G401 (cell line): ENCODE data around the gene UBE2D4. TPM values are rescaled to one million over a fixed set of nuclear protein-coding genes. Genes with fewer than 3 reads are reported as not detected.
"Not testable (repeated sequence)": the region's sequence is repeated elsewhere in the genome, so short reads cannot be mapped to it uniquely, and the experiment has no call there.

Experiments
- DNase-seq: peaks from one replicate; pipeline ENCODE4 v3.0.0-alpha.2; 2015; ENCODE audit warnings: low spot score
- in situ Hi-C: cut with HindIII; loops from 2 replicates; pipeline ENCODE4 v1.10.0; 2016; ENCODE audit warnings: low sequenced_read_pairs, mixed read lengths
- total RNA-seq: library from RNA; depleted of rRNA; stranded (reverse); fragments of >200 nt; shearing (Covaris generic); gene quantifications from 2 replicates; pipeline ENCODE4 v1.2.3, GENCODE V29; 2014

The UBE2D4 gene
- total RNA-seq, 1 experiment from 2014 or later = 14.7 TPM

DNA sequence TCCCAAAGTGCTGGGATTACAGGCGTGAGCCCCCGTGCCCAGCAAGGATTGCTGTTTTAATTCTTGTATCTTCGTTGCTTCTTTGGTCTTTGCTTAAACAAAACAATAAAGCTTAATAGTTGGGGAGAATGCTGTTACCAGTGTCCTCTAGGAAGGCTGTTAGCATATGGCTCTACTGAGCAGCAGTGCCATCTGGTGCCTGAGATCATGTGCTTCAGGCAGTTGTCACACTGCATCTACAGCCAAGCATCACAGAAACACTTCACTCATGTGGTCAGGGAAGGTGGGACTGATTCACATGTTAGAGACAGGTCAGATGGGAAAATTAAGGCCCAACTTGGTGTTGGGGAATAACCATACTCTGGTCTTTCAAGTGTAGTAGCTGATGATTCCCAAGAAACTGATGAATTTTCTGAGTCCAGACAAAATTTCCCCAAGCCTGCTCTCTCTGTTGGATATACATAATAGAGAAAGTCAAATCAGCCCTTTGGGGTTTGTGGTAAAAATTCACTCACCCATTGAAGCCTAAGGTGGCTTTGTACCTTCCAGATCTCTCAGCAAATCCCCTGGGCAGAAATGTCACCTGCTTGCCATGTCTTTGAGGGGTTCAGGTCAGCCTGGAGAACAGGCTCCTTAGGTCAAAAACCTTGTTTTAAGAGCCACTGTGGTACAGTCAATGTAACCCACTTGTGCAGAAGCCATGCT lies 28.4 kb downstream of the UBE2D4 start:
- in situ Hi-C loops = no loop called here
- peak; percentile 95 for DNase-seq

GRCh38 chr7:43956027-43956426 lies 29.8 kb downstream of the UBE2D4 start:
- DNase-seq = no peak
- in situ Hi-C loops = no loop called here

DNA sequence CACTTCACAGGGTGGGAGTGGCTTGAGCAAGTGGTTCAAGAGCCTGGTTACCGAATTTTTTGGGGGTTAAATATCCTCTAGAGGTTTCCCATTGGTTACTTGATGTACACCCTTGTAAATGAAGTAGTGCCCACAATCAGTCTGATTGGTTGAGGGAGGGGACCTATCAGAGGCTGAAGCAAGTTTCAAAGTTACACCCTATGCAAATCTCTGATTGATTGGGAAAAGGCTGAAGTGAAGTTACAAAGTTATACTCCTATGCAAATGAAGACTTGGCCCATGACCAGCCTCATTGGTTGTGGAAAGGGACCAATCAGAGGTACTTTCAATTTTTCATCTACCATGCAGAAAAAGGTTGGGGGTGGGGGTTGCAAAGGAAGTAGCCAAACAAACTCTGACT lies 34.7 kb downstream of the UBE2D4 start:
- no peak for DNase-seq
- in situ Hi-C loops = no loop called here

GRCh38 chr7:43966392-43966791 lies 40.2 kb downstream of the UBE2D4 start:
- DNase-seq, in situ Hi-C loops: not testable (repeated sequence)

DNA sequence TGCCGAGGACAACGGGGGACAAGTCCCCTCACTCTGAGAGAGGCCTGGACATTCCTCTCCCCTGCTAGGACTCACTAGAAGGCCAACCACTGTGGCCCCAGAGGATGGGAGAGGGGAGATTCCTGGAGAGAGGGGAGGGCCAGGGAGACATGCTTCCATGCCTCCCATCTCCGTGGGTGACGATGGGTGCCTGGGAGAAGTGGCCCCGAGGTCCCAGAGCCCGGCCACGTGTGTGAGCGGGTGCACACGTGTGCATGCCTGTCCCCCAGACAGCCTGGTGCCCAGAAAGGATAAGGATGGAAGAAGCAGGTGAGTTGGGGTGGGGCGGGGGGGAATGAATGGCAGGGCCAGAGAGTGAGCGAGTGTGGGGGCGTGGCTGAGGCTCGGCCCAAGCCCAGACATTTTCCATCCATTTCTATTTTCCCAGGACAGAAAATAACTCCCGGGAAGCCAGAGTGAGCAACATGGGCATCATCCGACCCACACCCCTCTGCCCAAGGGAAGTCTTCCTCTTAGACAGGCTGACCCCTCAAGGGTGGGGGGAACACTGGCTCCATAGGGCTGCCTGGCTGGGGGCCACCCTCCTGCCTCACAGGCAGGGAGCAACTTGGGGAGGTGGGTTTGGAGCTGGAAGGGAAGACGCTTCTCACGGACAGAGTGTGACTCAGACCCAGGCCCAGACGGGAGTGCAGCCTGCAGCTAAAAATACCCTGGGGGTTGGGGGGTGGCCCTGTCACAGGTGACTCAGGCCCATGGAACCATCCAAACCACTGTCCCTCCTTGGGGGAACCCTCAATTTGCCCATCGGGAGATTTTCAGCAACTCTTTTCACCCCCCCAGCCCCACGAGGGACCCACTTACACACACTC lies 42.2 kb downstream of the UBE2D4 start:
- in situ Hi-C loops = not testable (repeated sequence)

GRCh38 chr7:43969586-43969985 lies 43.4 kb downstream of the UBE2D4 start:
- DNase-seq, in situ Hi-C loops: not testable (repeated sequence)

More for the DNA sequence above, 42.2 kb downstream of the UBE2D4 start:
- DNase-seq = not testable (repeated sequence)

DNA sequence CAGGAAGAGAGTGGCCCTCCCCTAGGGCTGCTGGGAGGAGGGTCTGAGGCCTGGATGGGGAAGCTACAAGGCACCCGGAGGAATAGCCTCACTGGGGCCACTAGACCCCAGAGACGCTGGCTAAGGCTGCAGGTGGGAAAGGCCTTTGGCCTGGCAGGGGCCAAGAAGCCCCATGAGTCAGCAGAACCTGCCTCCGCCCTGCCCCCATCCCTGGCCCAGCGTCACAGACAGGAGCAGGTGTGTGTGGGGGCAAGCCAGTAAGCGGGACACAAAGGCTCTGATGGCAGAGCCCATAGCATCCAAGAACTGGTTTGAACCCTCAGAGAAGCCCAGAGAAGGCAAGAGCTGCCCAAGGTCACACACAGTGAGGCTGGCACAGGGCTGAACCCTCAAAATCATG lies 44.5 kb downstream of the UBE2D4 start:
- DNase-seq, in situ Hi-C loops: not testable (repeated sequence)

DNA sequence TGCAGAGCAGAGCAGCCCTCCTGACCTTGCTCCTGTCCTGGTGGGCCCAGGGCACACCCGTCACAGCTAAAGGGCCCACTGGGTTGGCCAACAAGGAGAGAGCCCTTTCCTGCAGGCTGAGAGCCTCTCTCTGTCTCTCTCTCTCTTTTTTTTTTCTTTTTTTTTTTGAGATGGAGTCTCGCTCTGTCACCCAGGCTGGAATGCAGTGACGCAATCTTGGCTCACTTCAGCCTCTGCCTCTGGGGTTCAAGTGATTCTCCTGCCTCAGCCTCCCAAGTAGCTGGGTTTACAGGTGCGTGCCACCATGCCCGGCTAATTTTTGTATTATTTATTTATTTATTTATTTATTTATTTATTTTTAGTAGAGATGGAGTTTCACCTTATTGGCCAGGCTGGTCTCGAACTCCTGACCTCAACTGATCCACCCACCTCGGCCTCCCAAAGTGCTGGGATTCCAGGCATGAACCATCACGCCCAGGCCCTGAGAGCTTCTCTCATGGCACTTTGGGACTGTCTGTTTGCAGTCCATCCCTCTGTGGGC lies 47.9 kb downstream of the UBE2D4 start:
- DNase-seq, in situ Hi-C loops: not testable (repeated sequence)

GRCh38 chr7:43974725-43975482 lies 48.7 kb downstream of the UBE2D4 start:
- DNase-seq, in situ Hi-C loops: not testable (repeated sequence)

- no peak for DNase-seq
- in situ Hi-C loops = no loop called here
These were observed 51.3 kb downstream of the UBE2D4 start for GRCh38 chr7:43977525-43977924.

GRCh38 chr7:43978102-43978501 lies 51.9 kb downstream of the UBE2D4 start:
- DNase-seq, in situ Hi-C loops: not testable (repeated sequence)

GRCh38 chr7:43982848-43983247 lies 56.6 kb downstream of the UBE2D4 start:
- in situ Hi-C loops, DNase-seq: not testable (repeated sequence)

DNA sequence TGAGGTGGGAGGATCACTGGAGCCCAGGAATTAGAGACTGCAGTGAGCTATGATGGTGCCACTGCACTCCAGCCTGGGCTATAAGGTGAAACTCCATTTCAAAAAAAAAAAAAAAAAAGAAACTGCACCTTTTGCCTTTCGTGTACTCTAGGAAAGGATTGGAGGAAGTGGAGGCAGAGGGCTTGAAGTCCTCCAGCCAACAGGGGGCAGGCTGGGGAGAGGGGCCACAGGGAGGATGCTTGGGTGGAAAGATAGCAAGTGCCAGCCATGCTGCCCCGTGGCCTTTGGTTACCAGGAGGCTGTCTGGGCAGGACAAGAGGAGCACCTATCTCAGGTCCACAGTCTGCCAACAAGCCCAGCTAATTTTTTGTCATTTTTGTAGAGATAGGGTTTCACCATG lies 57.5 kb downstream of the UBE2D4 start:
- DNase-seq, in situ Hi-C loops: not testable (repeated sequence)

GRCh38 chr7:43985904-43986864 lies 59.9 kb downstream of the UBE2D4 start:
- DNase-seq = peak; percentile 63
- in situ Hi-C loops = not testable (repeated sequence)

DNA sequence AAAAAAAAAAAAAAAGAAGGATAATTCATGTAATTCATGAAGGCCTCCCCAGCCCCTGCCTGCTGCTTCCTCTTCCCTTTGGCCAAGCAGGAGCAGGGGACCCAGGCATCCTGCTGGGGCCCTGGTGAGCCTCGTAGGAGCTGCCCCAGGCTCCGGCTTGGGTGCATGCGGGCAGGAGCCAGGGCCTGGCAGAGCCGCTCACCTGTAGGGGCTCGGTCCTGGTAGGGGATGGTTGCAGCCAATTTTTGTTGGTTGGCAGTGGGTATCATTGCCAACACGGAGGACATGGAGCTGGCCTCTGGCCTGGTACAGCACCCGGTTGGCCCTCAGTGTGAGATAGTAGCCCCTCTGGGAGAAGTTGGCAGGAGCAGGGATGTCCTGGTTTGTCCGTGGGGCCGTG lies 61.2 kb downstream of the UBE2D4 start:
- in situ Hi-C loops = not testable (repeated sequence)

GRCh38 chr7:43990011-43990585 lies 63.9 kb downstream of the UBE2D4 start:
- in situ Hi-C loops = not testable (repeated sequence)

More for the DNA sequence above, 61.2 kb downstream of the UBE2D4 start:
- DNase-seq = not testable (repeated sequence)

DNA sequence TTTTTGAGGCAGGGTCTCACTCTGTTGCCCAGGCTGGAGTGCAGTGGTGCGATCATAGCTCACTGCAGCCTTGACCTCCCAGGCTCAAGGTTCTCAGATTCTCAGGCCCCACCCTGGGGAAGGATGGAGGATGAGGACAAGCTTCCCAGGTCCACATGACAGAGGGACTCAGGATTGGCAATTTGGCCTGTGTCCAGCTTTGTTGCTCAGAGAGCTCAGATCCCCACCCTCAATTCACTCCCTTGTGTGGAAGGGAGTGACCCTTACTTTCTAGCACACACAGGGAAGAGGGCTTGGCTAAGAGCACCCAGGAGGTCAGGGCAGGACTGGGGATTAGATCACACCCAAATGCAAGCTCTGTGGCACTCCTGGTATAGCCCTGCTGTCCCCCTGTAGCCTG lies 64.6 kb downstream of the UBE2D4 start:
- DNase-seq = not testable (repeated sequence)

More at GRCh38 chr7:43990011-43990585, 63.9 kb downstream of the UBE2D4 start:
- DNase-seq = not testable (repeated sequence)

GRCh38 chr7:43992896-43993295 lies 66.7 kb downstream of the UBE2D4 start:
- in situ Hi-C loops, DNase-seq: not testable (repeated sequence)

More for the DNA sequence above, 64.6 kb downstream of the UBE2D4 start:
- in situ Hi-C loops = not testable (repeated sequence)
